GM21723 (cell line): ENCODE measurements around the gene GLUL.

Experiments
- ATAC-seq: cut with Tn5 transposase; IDR thresholded peaks from one replicate; pipeline ENCODE4 v1.9.1; 2021; ENCODE audit warnings: mild to moderate bottlenecking, moderate library complexity; ENCODE audit not compliant: unreplicated experiment

GLUL gene

DNA sequence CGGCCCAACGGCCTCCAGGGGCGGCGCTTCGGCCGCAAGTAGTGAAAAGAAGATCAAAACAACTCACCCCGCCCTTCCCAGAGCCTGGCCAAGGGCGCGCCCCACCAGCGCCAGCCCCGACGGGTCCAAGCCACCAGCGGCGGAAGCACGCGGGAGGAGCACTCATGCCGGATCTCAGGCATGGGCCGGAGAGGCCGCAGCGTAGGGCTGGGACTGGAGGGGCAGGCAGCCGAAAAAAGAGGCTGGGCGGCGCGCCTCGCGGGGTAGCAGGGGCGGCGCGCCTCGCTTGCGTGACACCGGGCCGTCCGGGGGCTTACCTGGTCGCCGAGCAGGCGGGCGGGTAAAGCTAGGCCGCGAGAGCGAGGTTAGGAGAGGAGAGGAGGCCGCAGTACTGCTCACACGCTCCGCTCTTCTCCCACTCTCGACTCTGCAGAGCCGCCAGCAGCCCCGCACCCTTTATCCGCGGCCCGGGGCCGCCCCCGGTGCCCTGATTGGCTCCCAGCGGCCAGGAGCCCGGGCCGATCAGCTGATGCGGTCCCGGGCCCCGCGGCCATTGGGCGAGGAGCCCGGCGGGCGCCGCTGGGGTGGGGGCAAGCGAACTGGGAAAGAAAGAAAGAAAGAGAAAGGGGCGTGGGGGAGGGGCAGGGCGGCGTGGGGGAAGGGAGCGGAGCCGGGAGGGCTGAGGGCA, at the start of gene GLUL:
TSS of gene GLUL (minus strand) at position 429 of the 688 bp plus-strand sequence. CDS start 3,053 bp downstream, outside the sequence.
- peak; percentile 80 for ATAC-seq

DNA sequence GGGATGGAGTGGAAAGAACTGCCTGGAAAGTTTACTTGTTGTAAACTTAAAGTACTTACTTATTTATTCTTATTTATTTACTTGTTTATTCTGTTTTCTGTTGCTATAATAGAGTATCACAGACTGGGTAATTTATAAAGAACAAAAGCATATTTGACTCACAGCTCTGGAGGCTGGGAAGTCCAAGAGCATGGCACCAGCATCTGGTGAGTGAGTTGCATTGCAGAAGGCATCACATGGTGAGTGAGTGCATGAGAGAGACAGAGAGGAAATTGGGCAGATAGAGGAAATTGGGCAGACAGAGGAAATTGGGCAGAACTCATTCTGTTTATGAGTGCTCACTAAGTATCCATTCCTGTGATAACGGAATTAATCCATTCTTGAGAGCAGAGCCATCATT, 46.7 kb upstream of the GLUL start:
- ATAC-seq, result no peak

DNA sequence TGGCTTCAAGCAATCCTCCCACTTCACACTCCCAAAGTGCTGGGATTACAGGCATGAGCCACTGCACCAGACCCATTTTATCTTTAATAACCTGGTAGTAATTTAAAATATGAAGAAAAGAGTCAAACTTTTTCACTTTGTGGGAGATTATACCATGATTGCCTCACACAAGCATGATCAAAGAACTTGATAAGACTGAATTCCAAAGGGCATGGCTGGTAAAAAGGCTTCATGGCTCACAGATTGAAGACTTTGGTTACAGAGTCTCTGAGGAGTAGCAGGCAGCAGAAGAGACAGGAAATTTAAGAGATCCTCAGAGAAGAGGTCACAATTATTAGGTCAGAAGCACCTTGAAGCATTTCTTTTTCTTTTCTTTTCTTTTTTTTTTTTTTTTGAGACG, 42.0 kb upstream of the GLUL start:
- ATAC-seq, result no peak

DNA sequence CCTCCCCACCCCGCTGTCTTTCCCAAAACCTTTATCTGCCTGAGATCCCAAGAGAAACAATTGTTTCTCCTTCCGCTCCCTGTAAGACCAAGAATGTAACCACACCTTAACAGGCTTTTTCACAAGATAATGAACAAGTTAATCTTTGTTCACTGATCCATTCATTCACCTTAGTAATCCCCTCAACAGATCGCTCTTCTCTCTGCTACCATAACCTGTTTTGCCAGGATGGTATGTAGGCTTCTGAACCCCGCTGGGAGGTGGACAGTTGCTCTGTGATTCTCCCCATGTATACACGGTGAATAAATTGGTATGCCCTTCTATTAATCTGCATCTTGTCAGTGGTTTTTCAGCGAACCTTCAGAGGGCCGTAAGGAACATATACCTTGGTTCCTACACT, 39.7 kb upstream of the GLUL start:
- ATAC-seq, result no peak

DNA sequence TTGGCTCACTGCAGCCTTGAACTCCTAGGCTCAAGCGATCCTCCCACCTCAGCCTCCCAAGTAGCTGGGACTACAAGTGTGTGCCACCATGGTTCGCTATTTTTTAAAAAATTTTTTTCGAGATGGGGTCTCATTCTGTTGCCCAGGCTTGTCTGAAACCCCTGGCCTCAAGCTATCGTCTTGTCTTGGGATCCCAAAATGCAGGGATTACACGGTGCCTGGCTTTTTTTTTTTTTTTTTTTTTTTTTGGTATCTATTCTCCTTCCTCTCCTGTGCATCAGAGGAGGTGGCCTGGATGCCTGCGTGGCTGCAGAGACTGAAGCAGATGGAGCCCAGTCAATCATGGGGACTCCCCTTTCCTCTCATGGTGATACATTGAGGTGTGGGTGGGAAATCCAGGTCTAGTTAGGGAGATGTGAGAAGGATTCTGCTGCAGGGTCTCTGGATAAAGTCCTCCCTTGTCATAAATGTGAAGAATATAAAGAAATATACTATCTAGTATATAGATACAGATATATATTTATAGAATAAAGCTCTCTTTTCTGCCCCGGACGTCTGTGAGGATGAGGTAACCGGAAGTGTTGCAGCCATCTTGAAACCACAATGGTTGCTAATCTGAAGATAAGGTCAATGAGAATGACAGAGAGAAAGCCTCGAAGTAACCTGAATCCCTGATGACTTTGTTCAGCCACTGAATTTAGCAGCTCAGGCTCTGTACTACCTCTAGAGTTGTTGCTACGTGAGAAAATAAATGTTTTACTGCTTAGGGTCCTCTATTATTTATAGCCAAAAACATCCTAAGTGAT, 38.9 kb upstream of the GLUL start:
- peak; percentile 44 for ATAC-seq

DNA sequence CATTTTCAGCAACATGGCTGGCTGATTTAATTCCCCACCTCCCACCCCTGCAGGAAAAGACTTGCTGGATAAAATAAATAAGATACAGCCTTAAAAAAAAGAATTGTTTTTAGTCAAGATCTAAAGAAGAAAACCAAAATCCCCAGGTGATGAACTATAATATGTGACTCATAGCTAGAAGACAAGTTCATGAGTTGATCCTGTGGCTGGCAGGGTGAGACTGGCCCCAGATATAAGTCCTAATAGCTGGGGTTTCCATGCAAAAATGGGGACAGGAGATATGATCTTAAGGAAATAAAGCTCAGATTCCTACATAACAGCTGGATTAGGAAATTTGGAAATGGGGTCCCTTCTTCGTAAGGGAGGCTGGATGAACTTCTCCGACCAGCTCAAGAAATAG, 36.5 kb upstream of the GLUL start:
- ATAC-seq, result peak; percentile 33

DNA sequence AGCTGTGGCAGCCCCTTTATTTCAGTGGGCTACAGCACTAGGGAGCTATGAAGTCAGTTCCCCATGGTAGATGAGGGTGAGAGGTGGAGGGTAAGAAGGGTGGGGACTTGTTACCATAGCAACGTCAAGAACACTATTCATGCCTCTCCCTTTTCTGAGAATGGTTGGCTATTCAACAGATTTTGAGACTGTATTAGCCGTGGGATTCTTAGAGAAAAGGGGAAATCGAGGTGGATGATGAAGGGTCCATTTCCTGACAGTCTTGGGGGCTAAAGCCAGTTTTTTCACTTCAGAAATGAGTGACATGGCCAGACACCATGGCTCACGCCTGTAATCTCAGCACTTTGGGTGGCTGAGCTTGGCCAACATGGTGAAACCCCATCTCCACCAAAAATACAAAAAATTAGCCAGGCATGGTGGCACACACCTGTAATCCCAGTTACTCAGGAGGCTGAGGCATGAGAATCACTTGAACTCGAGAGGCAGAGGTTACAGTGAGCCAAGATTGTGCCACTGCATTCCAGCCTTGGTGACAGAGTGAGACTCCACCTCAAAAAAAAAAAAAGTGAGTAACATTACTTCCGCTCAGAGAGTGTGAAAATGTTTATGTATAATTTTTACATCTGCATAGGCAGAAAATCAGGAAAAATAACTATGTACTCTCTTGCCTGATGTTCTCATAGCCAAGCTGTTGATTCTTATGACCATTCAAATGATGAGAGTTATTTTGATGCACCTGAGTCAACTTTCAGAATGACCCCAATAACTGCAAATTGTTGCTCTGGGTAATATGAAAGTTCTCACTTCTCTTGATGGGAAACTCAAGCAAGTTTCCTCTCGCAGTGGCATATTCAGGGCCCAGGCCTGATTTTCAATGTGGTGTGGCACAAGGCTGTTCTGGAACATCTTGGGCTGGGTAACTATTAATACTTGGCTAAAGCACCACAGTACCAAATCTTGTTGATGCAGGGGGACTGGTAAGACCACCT, 35.1 kb upstream of the GLUL start:
- peak; percentile 73 for ATAC-seq

DNA sequence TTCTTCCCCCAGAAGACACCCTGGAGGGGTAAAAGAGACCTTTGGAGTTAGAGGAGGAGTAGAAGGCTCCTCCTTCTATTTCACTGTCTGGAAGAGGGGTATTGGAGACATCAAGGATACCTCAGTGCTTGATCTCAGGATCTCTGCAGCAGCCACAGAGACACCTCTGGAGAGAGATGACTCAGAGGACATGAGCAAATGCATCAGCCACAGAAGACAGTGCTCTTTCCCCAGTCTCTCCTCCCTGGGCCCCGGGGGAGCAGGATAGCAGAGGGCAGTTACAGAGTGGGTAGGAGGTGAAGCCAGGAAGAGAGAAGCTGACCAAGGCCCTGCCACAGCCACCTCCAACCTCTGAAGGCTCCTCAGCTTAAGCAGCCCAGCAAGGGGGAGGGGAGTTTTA, 24.2 kb upstream of the GLUL start:
- ATAC-seq, result no peak

DNA sequence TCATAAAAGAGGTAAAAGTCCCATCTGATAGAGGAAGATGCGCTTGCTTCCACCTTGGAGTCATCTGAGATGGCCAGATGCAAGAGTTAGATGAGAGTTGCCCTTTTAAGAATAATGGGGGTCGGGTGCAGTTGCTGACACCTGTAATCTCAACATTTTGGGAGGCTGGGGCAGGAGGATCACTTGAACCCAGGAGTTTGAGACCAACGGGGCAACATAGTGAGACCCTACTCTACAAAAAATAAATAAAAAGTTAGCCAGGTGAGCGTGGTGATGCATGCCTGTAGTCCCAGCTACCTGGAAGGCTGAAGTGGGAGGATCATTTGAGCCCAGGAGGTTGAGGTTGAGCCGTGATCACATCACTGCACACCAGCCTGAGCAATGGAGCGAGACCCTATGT, 22.4 kb upstream of the GLUL start:
- ATAC-seq, result no peak

DNA sequence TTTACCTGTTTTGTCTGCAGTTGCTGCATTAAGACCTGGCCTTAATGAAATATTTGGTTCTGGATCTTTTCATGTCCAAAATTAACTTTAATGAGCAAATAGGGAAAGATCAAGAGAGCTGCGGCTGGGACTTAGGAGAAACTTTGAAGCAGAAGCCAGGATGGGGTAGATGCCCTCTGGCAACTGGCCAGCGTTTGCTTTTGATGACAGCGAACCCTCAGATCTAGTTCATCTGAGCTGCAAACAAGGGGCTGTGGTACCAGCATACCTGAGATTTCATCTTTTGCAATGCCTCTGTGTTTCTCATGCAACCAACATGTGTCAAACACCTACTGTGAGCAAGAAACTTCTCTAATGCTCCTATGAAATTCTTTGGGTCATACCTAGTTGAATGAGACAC, 21.9 kb upstream of the GLUL start:
- ATAC-seq, result no peak

DNA sequence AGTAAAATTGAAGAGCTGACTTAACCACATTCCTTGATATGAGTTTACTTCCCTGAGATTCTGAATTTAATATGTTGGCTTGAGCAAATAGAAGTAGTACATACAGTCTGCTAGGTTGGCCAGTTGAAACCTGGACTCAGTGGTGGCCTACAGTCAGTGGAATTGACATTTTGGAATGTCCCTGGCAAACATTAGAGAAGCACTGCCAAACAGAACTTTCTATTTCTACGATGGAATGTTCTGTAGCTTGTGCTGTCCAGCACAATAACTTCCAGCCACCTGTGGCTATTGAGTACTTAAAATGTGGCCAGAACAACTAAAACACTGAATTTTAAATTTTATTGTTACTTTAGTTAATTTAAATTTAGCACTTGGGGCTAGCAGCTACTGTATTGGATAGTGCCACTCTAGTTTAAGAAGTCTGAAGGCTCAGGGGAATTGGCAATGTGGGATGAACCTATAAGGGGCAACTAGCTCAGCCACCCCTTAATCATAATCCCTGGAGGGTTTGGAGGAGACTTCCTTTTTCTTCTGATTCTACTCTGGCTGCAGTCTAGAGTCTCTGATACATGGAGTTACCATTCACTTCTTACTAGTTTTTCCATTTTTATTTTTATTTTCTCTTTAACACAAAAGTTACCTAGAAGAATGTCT, 19.2 kb upstream of the GLUL start:
- ATAC-seq, result no peak

DNA sequence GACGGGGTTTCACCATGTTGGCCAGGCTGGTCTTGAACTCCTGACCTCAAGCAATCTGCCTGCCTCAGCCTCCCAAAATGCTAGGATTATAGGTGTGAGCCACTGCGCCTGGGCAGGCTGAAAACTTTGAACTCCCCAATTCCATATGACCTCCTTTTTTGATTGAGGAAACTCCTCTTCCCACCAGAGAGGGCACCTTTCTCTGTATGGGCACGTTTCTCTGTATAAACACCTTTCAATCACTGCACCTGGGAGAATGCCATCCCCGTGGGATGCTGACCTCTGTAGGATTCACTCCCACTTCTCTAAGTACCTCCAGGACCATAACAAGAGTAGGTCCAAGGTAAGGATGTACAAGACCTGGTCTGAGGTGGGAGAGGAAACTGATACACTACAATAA, 18.5 kb upstream of the GLUL start:
- no peak for ATAC-seq

DNA sequence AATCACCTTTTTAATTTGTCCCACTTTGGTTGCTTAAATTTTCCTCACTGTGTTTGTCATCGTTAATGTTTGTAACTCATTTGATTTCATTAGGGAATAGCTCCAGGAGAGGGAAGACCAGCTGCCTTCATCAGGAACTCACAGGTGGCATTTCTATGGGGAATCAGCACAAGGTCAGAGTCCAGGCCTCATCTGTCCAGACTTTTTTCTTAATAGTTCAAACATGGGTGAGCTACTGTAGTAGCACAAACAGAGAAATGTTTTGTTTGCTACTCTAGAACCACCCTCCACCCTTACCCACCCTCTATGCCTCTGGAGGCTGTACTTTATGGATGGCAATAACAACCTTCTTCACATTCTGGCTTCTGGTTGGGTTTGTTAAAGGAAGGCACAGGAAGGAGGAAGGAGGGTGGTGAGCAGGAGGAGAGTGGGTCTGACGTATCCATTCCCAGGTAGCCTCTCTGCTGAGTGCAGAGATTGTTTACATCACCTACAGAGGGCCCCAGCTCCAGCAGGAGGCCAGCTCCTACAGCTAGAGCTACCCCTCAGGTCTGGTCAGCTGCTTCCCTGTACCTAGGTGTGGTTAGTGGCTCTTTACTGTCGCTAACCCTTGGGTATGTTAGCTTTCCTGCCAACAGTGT, 17.0 kb upstream of the GLUL start:
- ATAC-seq, result no peak

DNA sequence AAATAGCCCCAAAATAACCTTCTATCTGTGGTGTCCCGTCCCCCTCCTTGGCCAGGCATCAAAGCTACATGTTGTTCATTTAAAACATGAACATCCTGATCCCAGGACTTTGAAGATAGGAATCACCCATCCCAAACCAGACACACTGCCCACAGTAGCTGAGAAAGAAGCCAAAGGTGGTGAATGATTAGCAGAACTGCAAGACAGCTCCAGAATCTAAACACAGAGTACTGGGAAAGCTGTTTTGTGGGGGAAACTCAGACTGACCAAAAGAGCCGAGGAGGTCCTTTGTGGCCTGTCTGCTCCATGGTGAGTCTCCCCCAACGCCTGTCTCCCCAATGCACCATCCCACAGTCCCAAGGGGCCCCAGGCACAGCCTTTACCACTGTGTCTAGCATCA, 16.1 kb upstream of the GLUL start:
- no peak for ATAC-seq

DNA sequence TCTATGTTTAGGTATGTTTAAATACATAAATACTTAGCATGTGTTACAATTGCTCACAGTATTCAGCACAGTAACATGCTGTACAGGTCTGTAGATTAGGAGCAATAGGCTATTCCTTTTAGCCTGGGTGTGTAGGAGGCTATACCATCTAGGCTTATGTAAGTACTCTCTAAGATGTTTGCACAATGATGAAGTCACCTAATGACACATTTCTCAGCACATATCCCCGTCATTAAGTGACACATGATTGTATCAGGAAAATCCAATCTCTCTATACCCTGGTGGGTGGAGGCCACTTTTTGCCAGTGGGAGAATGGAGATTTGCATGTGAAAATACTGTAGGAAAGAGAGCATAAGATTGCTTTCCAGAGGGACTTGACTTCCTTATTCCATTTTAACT, 14.4 kb upstream of the GLUL start:
- no peak for ATAC-seq

DNA sequence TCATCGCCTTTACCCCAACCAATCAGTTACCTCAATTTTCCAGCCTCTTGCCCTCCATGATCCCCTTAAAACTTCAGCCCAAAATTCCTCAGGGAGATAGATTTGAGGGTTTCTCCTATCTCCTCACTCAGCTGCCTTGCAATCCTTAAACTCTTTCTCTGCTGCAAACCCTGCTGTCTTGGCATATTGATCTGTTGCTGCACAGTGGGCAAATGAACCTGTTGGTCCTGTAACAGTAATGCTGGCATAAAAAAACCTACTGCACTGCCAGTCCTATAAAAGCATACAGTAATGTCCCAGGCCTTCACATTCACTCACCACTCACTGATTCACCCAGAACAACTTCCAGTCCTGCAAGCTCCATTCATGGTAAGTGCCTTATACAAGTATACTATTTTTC, 14.0 kb upstream of the GLUL start:
- ATAC-seq, result no peak

DNA sequence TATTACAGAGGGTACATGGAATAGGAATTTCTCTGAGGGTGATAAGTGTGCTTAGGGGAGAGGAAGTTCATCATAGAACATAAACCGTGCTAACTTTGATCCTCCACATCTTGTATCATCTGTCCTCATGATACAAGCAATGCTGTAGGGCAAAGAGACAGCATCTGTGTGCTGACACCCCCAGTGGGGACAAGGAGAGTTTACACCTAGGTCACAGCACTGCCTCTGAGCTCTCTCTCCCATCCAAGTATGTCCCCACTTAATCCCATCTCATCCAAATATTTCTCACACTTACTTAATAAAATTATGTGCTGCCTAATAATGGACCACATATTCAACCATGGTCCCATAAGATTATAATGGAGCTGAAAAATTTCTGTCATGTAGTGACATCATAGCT, 13.2 kb upstream of the GLUL start:
- ATAC-seq, result no peak

DNA sequence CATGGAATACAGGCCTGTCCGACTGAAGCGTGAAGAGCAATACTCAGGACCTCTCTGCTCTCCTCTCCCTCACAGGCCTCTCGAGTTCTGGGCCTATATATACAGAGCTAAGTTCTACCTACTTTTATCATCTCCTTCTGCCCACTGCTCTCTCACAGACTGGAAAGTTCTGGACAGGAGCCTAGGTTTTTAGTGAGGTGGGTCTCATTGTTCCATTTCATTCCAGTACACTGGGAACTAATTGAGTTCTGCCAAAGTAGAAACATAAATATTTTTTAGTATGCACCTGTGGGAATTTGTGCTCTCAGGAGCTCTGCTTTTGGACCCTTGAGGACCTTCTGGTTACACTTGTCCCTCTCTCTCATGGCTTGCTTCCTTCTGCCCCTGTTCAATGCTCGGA, 9.0 kb upstream of the GLUL start, which contains the start of gene TEDDM1:
TSS of gene TEDDM1 (minus strand) at position 101 of the 400 bp plus-strand sequence. CDS start 182 bp downstream, outside the sequence.
- ATAC-seq, result no peak

DNA sequence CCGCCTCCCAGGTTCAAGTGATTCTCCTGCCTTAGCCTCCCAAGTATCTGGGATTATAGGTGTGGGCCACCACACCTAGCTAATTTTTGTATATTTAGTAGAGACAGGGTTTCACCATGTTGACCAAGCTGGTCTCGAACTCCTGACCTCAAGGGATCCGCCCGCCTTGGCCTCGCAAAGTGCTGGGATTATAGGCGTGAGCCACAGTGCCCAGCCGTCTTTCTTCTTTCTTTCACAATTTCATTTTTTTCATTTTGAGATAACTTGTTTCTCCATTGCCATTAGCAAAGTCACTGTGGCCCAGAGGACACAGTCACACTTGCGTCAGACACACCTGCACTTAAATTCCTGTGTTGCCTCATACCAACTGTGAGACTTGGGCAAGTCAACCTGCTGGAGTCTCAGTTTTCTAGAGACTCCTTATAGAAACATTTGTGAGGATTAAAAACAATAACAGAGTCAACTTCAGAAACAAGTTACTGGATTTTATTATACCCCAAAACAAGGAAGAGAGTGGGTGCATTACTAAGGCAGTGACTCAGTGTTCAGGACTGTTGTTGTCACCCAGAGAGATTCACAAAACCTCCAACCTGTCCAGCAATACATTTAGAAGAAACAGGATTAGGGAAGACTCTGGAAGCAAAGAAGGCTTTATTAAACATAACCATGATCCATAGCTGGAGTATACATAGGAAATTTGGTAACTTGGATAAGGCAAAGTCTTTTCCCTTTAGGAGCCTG, 6.2 kb upstream of the GLUL start:
- no peak for ATAC-seq
